ENCODE measurements around the gene LRRC8A.

- TF ChIP-seq POLR2A (IDR thresholded peaks at IDR 0.05; ENCODE audit: control extremely low read depth in 1 of 2, low read depth in 2 of 2, low read length in 2 of 2) (no peak), YY1 (IDR thresholded peaks at IDR 0.05; ENCODE audit: low read depth, low read length) (no peak), EZH2 (IDR thresholded peaks at IDR 0.05; ENCODE audit: low read depth, low read length, severe bottlenecking) (no peak), CTCF (IDR thresholded peaks at IDR 0.05; ENCODE audit: control extremely low read depth in 1 of 3, insufficient read depth in 1 of 3, low read depth in 1 of 3, low read length in 3 of 3) (no peak), BRCA1 (IDR thresholded peaks at IDR 0.05; ENCODE audit: low read depth, low read length) (no peak), KDM1A (IDR thresholded peaks at IDR 0.05; ENCODE audit: borderline replicate concordance, low read length) (no peak), RAD21 (IDR thresholded peaks at IDR 0.05 in 1 of 2, conservative IDR thresholded peaks at IDR 0.05 in 1 of 2; ENCODE audit: low read depth in 2 of 2, low read length in 2 of 2) (no peak), TCF12 (IDR thresholded peaks at IDR 0.05; ENCODE audit: low read depth, low read length) (no peak), RBBP5 (IDR thresholded peaks at IDR 0.05; ENCODE audit: borderline replicate concordance, low read depth, low read length) (no peak), HDAC2 (IDR thresholded peaks at IDR 0.05; ENCODE audit: borderline replicate concordance in 1 of 2, low read depth in 2 of 2, low read length in 2 of 2) (no peak), CHD2 (IDR thresholded peaks at IDR 0.05; ENCODE audit: low read length) (no peak), EP300 (IDR thresholded peaks at IDR 0.05; ENCODE audit: borderline replicate concordance in 1 of 2, low read depth in 2 of 2, low read length in 2 of 2) (no peak), MAX (IDR thresholded peaks at IDR 0.05) (no peak), CEBPB (IDR thresholded peaks at IDR 0.05; ENCODE audit: low read depth, low read length) (no peak)
These were observed 3.4 kb downstream of the LRRC8A start for GRCh38 chr9:128885376-128885775.
